ENCODE results near the gene PRPF4. TPM values are rescaled to one million over a fixed set of nuclear protein-coding genes. Genes with fewer than 3 reads are reported as not detected.

PRPF4 gene
- 26.9 and 38.5 TPM in 2 replicates for total RNA-seq

DNA sequence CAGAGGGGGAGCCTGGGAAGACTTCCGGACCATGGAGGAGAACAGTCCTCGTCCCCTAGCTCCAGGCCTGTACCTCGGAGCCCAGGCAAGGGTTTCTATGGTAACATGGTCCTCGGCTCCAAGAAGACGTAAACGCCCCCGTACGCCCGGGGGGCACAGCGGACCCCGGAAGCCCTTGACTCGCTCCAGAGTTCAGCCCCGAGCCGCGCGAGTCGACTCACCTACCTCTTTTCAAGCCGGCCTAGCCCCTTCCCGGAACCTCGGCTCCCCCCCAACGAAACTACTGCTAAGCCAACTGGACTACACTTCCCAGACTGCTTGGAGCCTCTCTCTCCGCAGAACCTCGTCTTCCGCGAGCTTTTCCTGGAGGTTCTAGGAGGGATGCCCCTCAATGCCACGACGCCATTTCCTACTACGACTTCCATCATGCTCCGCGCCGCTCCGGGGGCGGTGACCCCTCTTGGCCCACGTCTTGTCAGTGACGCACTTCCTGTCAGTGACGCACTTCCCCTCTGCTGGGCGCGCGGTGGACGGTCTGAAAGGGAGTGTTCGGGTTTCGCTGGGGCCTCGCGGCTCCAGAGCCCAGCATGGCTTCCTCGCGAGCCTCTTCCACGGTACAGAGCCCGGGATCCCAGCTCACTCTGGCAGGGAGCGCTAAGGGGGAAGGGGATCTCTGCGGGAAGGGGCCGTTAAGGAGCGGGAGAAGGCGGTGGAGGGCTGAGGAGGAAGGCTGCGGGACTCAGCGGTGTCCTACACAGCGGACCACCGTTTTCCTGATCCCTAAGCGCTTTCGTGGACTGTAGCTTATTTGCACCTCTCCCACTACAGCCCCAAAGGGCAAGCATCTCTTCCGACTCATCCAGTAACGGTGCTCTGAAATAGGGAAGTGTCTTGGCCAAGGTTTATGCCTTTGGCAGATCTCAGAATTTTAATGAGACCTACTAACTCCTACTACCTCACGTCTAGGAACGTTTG, at the start of gene PRPF4, which contains the start of gene CDC26:
Gene PRPF4, plus strand, starts transcription at position 502 of the 975 bp plus-strand sequence. Its CDS starts 86 bp downstream, at position 588.
Gene CDC26, minus strand, starts transcription at position 416 of the 975 bp plus-strand sequence. CDS start 3,065 bp downstream, outside the sequence.

DNA sequence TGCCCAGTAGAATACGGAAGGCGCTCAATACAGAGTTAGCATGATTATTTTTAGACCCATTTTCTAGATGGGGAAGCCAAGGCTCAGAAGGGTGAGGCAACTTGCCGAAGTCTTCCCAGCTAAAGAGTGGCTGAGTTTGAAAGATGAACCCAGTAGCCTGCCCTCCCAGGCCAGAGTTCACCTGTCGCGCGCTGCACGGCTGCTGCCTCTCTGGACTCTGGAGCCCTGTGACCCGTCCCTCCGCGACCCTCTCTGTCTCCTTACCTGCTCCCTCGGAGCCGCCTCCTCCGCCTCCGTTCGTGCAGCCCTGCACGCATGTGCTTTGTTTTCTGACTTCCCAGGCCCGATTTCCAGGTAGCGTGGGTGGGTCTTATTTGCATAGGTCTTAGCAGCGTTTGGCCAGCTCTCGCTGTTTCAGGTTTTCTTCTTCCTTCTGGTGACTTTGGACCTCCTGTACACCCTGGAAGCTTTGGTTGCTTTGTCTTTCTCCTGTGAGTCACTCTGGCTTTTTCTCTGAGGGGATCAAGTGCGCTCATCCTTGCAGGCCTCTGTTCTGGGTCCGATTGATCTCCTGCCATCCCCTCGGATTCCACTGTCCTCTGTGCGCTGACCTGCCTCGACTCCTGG, 27.4 kb downstream of the PRPF4 start, which contains the start of gene RNF183:
Gene RNF183, minus strand, starts transcription at position 585 of the 627 bp plus-strand sequence. CDS start 5,192 bp downstream, outside the sequence.

DNA sequence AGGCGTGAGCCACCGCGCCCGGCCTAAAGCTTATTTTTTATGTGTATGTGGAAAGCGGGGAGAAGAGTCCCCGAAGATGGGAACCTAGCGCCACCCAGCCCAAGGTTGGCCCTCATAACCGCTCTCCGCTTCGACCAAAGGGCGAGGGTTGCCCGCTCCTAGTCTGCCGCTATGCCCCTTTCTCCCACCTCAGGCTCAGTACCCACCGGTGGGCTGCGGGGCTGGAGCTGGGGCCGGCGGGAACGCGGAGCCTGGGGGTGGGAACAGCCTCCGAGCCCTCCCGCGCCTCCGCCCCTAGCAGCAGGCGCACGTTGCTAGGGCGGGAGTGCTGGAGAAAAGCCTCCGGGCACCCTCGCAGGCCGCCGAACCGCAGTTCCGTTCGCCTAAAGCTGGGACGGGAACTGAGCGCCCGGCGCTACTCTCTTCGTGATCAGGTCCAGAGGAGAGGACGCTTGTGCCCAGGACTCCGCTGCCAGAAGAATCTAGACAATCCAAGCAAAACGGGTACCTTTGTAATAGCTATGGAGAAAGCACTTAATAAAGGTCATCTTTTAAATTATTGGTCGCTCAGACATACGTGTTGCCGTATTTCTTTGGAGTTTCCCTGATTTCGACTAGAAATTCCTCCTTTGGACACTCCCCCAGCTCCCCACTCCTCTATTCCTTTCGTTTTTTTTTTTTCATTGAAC, 64.7 kb downstream of the PRPF4 start, which contains the start of gene WDR31:
Gene WDR31, minus strand, starts transcription at position 265 of the 689 bp plus-strand sequence. CDS start 8,253 bp downstream, outside the sequence.

Other genes with a start within 250 kb of the PRPF4 start
- gene ZFP37, start 218.9 kb upstream of the PRPF4 start, total RNA-seq = 0.80 and 2.3 TPM in 2 replicates
- 49.6 and 74.3 TPM in 2 replicates for gene SLC31A2, start 124.7 kb upstream of the PRPF4 start, total RNA-seq
- gene FKBP15, start 54.4 kb upstream of the PRPF4 start, total RNA-seq = 11.0 and 12.0 TPM in 2 replicates
- 16.1 and 20.4 TPM in 2 replicates for gene SLC31A1, start 54.1 kb upstream of the PRPF4 start, total RNA-seq
- 20.8 and 49.2 TPM in 2 replicates for gene CDC26, start 86 bp upstream of the PRPF4 start, total RNA-seq
- not detected in 2 replicates for gene RNF183, start 27.7 kb downstream of the PRPF4 start, total RNA-seq
- gene WDR31, start 64.6 kb downstream of the PRPF4 start, total RNA-seq = 0.27 and 0.86 TPM in 2 replicates
- gene BSPRY, start 73.9 kb downstream of the PRPF4 start, total RNA-seq = not detected in 2 replicates
- gene HDHD3, start 101.3 kb downstream of the PRPF4 start, total RNA-seq = 15.6 and 21.6 TPM in 2 replicates
- gene ALAD, start 125.6 kb downstream of the PRPF4 start, total RNA-seq = 3.0 and 4.6 TPM in 2 replicates
- gene POLE3, start 135.0 kb downstream of the PRPF4 start, total RNA-seq = 41.5 and 70.5 TPM in 2 replicates
- 0.08 and 0.87 TPM in 2 replicates for gene C9orf43, start 135.1 kb downstream of the PRPF4 start, total RNA-seq
- gene RGS3, start 188.1 kb downstream of the PRPF4 start, total RNA-seq = 36.2 and 42.6 TPM in 2 replicates